Activated CD8-positive, alpha-beta memory T cell treated with anti-CD3 and anti-CD28 coated beads for 1 hour (primary cell): ENCODE measurements around the gene EHF.
"Not testable (repeated sequence)": the region's sequence is repeated elsewhere in the genome, so short reads cannot be mapped to it uniquely, and the experiment has no call there.

Source experiments
- DNase-seq, 2 donors: peaks; one replicate each; pipeline ENCODE4 v3.0.0-alpha.2; 2020; ENCODE audit warnings: low read depth in 1 of 2; ENCODE audit errors: extremely low read depth in 1 of 2

EHF gene

GRCh38 chr11:34620820-34621792, at the start of gene EHF:
TSS of gene EHF (plus strand) at chr11:34621093. CDS start at chr11:34642631, 21,538 bp downstream.
- no peak for DNase-seq

GRCh38 chr11:34573537-34573936, 47.4 kb upstream of the EHF start:
- DNase-seq = no peak

- DNase-seq = no peak
Observed at GRCh38 chr11:34575261-34575660, 45.6 kb upstream of the EHF start.

GRCh38 chr11:34575671-34576070, 45.2 kb upstream of the EHF start:
- no peak for DNase-seq

- DNase-seq = no peak
Observed at GRCh38 chr11:34576331-34576730, 44.6 kb upstream of the EHF start.

- no peak for DNase-seq
Observed at GRCh38 chr11:34583818-34584217, 37.1 kb upstream of the EHF start.

DNA sequence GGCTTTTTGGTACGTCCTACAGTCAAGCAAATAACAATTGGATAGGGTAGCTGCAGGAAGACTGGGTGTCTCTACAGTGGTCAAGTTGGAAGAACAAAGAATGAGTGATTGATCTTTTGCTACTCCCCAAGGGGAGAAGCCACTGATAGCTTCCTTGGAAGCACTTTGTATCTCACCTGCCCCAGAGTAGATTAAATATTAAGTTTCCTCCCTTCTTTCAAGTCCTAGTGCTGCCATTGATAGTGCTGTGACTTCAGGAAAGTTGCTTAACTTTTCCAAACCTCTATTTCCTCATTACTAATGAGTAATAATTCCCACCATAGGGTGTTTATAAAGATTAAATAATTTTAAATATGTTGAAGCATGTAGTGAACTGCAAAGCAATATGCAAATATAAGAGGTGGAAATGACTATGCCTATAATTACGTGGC, 35.6 kb upstream of the EHF start:
- no peak for DNase-seq

DNA sequence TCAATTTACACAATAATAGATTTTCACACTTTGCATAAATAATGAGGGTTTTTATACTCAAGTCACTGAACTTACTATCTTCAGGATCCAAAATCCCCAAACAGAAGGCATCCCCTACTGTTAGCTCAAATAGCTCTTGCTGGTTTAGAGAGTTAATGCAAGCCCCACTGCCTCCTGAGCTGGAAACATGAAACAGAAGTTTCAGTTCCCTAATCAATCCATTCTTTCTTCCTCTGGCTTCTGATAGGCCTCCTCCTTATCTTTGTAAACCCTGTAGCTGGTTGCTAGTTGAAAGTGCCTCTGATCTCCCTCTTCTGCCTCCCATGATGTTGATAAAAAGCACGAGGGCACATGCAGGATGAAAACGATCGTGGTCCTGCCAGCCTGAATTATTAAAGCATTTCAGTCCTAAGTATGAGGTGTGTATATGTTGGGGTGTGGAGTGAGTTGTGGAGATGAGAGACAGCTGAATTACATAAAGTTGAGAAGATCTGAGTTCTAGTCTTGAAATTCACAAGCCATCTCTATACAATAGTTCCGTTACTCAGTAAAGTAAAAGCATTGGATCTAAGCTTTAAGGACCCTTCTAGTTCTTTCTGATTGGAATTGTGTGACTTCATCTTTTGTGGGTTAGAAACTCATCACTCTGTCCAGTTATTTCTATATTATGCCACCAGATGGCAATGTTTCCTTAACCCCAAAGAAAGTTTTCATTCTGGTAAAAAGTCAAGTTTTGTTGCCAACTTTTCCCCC, 35.0 kb upstream of the EHF start:
- no peak for DNase-seq

DNA sequence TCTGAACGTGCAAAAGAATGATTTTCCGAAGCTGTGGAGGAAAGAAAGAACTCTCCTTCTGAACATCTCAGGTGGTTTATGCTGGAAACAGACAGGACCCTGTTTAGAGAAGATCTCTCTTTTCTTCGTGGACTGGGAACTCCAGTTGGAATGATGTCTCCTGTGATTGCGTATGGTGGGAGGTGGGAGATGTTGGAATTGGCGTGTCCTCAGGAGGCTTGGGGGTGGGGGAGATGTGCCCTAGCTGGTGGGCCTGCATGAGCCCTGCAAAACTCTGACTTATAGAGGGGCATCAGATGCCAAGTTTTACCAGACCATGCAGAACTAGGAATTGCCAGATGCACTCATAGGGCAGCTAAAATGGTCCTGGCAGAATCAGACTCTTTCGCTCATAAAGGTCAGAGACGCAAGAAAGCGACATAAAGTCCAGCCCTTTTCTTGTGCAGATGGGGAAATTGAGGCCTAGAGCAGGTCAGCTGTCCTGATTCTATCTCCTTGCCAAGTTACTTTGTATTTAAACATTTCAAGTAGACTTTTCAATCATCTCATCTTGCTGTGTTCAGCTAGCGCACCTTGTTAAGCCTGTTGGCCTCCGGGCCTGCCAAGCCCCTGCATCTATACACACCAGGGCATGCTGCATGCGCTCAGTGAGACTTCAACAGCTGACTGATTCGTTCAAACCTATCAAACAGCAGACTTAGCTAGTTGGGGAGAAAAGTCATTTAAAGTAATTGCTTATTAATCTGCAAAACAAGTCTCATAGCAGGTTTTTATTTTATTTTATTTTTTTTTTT, 34.2 kb upstream of the EHF start:
- no peak for DNase-seq

- DNase-seq = no peak
Observed at GRCh38 chr11:34587282-34587677, 33.6 kb upstream of the EHF start.

DNA sequence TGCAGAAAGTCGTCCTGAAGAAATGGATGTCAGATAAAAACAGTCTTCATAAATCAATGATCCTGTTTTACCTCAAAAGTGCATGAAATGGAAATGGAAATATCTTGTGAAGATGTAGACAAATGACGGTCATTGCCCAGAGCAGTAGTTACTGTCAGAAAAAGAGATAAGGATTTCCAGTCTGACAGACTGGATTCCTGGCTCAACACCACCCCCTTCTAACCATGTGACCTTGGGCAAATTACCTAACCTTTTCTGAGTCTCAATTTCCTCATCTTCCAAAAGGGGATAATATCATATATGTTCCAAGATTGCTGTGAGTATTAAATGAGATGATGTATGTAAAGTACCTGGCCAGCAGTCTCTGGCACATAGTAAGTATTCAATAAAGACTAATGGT, 32.9 kb upstream of the EHF start:
- DNase-seq = no peak

GRCh38 chr11:34588701-34589100, 32.2 kb upstream of the EHF start:
- no peak for DNase-seq

DNA sequence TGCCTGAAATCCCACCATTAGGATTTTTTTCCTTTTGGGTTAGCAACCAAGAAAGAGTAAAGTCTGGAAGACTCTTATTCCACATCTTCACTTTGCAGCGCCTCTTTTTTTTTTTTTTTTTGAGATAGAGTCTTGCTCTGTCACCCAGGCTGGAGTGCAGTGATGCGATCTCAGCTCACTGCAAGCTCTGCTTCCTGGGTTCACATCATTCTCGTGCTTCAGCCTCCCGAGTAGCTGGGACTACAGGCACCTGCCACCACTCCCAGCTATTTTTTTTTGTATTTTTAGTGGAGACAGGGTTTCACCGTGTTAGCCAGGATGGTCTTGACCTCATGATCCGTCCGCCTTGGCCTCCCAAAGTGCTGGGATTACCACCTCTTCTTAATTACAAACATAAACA, 31.7 kb upstream of the EHF start:
- not testable (repeated sequence) for DNase-seq

GRCh38 chr11:34593085-34593484, 27.8 kb upstream of the EHF start:
- no peak for DNase-seq

- DNase-seq = no peak
Observed at GRCh38 chr11:34594603-34595002, 26.3 kb upstream of the EHF start.

DNA sequence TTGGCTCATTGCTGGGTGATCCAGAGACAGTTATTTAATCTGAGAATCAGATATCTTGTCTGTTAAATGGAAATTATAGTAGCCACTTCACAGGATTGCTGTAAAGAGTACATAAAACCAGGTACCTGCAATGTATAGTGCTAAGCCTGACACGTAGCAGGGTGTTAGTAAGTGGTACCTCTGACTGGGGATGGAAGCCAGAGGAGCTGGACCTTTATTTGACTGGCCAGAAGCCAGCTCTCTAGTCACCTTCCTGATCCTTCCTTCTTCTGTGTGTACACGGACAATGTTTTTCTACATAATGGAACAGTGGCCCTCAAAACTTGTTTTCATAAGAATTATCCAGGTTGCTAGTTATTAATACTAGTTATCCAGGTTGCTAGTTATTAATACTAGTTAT, 25.5 kb upstream of the EHF start:
- DNase-seq = no peak

- no peak for DNase-seq
Observed at GRCh38 chr11:34595960-34596644, 24.8 kb upstream of the EHF start.

DNA sequence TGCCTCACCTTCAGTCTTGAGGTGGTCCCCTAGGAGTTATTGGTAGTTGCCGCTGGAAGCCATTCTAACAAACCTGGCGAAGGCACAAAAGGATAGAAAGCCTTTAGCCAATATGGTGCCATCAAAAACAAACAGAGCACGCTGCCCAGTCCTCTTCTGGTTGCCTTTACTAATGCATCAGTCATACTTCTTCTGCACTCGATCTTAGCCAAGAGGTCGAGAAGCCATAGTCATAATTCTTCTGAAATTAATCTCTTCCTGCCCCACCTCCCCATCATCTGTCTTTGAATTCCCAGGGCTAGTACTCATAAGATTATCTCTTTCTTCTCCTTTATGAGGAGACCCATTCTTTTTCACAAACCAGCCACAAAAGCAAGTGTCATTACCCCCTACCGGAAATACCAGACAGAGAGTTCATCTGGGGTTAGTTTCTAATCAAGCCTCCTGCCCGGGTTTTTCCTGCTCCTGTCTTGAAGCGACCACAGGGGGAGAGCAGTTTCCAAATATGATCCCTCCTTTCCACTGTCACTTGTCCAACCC, 21.4 kb upstream of the EHF start:
- DNase-seq = no peak

- DNase-seq = no peak
Observed at GRCh38 chr11:34600339-34601084, 20.4 kb upstream of the EHF start.

GRCh38 chr11:34601085-34601444, 19.8 kb upstream of the EHF start:
- no peak for DNase-seq
